Hepatocyte (in vitro differentiated cells): ENCODE data around the gene TMEM272. TPM values are rescaled to one million over a fixed set of nuclear protein-coding genes. Genes with fewer than 3 reads are reported as not detected.

Experiments used
- DNase-seq: peaks from one replicate; pipeline ENCODE4 v3.0.0-alpha.2; 2016; ENCODE audit warnings: low spot score
- H2AFZ ChIP-seq: fragments of 200-600 bp; sonication (generic); 2 replicates; pipeline ENCODE4 v1.6.0; 2016; ENCODE audit warnings: antibody characterized with exemption, mild to moderate bottlenecking
- H3K27ac ChIP-seq: fragments of 200-600 bp; sonication (generic); 2 replicates; pipeline ENCODE4 v1.5.1; 2016; ENCODE audit warnings: mild to moderate bottlenecking
- H3K27me3 ChIP-seq: fragments of 200-600 bp; sonication (generic); 2 replicates; pipeline ENCODE4 v1.6.1; 2016
- H3K36me3 ChIP-seq: fragments of 200-600 bp; sonication (generic); replicated peaks from 2 replicates; pipeline ENCODE4 v1.5.1; 2016; ENCODE audit warnings: low read depth; ENCODE audit not compliant: insufficient read depth
- H3K4me1 ChIP-seq: fragments of 200-600 bp; sonication (generic); 2 replicates; pipeline ENCODE4 v1.5.1; 2016; ENCODE audit warnings: mild to moderate bottlenecking, moderate library complexity; ENCODE audit not compliant: insufficient read depth
- H3K4me2 ChIP-seq: fragments of 200-600 bp; sonication (generic); 2 replicates; pipeline ENCODE4 v1.6.0; 2016
- H3K4me3 ChIP-seq: fragments of 200-600 bp; sonication (generic); 2 replicates; pipeline ENCODE4 v1.5.1; 2016; ENCODE audit warnings: mild to moderate bottlenecking
- H3K79me2 ChIP-seq: fragments of 200-600 bp; sonication (generic); 2 replicates; pipeline ENCODE4 v1.6.0; 2017; ENCODE audit warnings: mild to moderate bottlenecking
- H3K9me2 ChIP-seq: fragments of 200-600 bp; sonication (generic); replicated peaks from 2 replicates; pipeline ENCODE4 v1.6.0; 2017; ENCODE audit warnings: mild to moderate bottlenecking; ENCODE audit not compliant: insufficient read depth
- H3K9me3 ChIP-seq: fragments of 200-600 bp; sonication (generic); 2 replicates; pipeline ENCODE4 v1.5.1; 2016; ENCODE audit warnings: low read depth, mild to moderate bottlenecking
- H4K20me1 ChIP-seq: fragments of 200-600 bp; sonication (generic); 2 replicates; pipeline ENCODE4 v1.6.0; 2016; ENCODE audit warnings: mild to moderate bottlenecking; ENCODE audit not compliant: insufficient read depth, poor library complexity, severe bottlenecking
- EZH2 ChIP-seq: fragments of 200-600 bp; sonication (generic); IDR thresholded peaks from 2 replicates; pipeline ENCODE4 v1.6.1; 2016; ENCODE audit warnings: antibody characterized with exemption, mild to moderate bottlenecking, borderline replicate concordance
- EZH2phosphoT487 ChIP-seq: fragments of 200-600 bp; sonication (generic); IDR thresholded peaks from one replicate; pipeline ENCODE4 v1.6.1; 2018; ENCODE audit warnings: antibody characterized with exemption, mild to moderate bottlenecking, low read depth, moderate library complexity; ENCODE audit not compliant: unreplicated experiment, severe bottlenecking
- WGBS: methylation state at CpG from one replicate; pipeline ENCODE4 v1.1.6; 2016; ENCODE audit warnings: low lambda C conversion rate; ENCODE audit errors: missing lambda C conversion rate; 5-methylcytosine and 5-hydroxymethylcytosine counted together
- polyA plus RNA-seq: library from polyadenylated mRNA; unstranded; fragments of >200 nt; fragmentation: Nextera tagmentation; extraction: Ambion mirVana; gene quantifications from 2 replicates; pipeline ENCODE4 v1.2.1, GENCODE V29; 2016
- total RNA-seq: library from RNA; depleted of rRNA; stranded (reverse); fragments of >200 nt; gene quantifications from 2 replicates; pipeline ENCODE4 v1.2.3, GENCODE V29; 2014
- TF ChIP-seq, protein P1 (sequence below): fragments of 200-600 bp; sonication (generic); IDR thresholded peaks from 2 replicates; pipeline ENCODE4 v1.5.1; 2016; ENCODE audit warnings: antibody characterized with exemption, mild to moderate bottlenecking; ENCODE audit not compliant: poor library complexity

TMEM272 gene
- total and polyA plus RNA-seq, 2 experiments from 2014 or later: 0.20 to 0.23 TPM

DNA sequence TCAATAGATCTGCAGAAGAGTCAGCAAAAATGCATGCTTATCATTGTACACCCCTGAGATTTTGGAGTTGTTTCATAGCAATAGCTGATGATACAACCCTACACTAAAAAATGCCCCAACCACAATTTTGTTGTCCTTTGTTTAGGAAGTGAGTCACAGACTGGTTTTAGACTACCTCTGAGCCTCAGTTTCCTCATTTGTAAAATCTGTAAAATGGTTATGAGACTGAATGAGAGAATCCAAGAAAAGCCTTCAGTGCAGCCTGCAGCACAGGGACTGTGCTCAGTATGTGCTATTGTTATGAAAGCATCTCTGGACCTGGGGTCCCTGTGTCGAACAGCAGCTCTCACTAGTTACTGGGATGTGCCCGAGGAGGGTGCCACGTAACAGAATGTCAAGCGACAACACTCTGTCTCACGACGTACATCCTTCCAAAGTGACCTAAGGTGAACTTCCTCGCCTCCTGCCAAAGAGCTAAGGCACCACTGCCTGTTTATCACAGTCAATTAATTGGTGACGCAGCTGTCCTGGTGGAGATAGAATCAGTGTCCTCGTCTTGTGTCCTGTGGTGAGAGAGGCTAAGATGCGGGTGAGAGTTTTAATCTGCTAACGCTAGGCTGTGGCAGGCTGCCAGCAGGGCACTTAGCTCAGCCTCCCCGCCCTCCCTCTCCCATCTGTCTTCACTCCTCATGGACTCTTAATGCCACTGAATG lies 59.1 kb downstream of the TMEM272 start:
- H3K27ac ChIP-seq: no peak overlapping the region
- no peaks in the 10 kb centered on the region for H3K79me2 ChIP-seq
- H3K27me3 ChIP-seq: no peaks in the 10 kb centered on the region
- 50% methylated on average over 12 of the region's 12 CpGs for WGBS
- peak; percentile 61 for DNase-seq
- H3K36me3 ChIP-seq: no peaks in the 10 kb centered on the region
- peak overlapping the region; percentile 51 for H3K4me2 ChIP-seq
- no peaks in the 10 kb centered on the region for H3K9me2 ChIP-seq
- no peak overlapping the region for H3K4me3 ChIP-seq
- H3K4me1 ChIP-seq: peaks cover 14% of the 10 kb centered on the region
- no peak overlapping the region for H2AFZ ChIP-seq
- no peaks in the 10 kb centered on the region for H4K20me1 ChIP-seq
- no peaks in the 10 kb centered on the region for H3K9me3 ChIP-seq
- TF ChIP-seq EZH2phosphoT487: no peak
- TF ChIP-seq EZH2: no peak
- TF ChIP-seq, protein P1, sequence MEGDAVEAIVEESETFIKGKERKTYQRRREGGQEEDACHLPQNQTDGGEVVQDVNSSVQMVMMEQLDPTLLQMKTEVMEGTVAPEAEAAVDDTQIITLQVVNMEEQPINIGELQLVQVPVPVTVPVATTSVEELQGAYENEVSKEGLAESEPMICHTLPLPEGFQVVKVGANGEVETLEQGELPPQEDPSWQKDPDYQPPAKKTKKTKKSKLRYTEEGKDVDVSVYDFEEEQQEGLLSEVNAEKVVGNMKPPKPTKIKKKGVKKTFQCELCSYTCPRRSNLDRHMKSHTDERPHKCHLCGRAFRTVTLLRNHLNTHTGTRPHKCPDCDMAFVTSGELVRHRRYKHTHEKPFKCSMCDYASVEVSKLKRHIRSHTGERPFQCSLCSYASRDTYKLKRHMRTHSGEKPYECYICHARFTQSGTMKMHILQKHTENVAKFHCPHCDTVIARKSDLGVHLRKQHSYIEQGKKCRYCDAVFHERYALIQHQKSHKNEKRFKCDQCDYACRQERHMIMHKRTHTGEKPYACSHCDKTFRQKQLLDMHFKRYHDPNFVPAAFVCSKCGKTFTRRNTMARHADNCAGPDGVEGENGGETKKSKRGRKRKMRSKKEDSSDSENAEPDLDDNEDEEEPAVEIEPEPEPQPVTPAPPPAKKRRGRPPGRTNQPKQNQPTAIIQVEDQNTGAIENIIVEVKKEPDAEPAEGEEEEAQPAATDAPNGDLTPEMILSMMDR: no peak

DNA sequence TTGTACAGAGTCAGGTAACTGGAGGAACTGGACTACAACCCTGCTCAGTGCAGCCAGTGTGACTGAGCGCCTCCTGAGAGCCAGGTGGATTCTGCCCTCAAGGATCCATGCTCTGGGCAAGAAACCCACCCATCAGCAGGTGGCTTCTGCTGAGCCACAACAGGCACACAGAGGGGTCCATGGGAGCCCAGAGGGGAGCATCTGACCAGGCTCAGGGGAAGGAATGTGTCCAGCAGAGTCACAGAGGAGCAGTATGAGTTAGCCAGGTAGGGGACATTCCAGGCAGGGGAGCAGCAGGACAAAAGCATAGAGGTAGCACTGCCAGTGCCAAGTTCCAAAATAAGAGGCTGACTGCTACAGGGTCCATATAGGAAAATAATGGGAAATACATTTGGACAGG lies 60.9 kb downstream of the TMEM272 start:
- WGBS: 96% methylated on average over 1 of the region's 1 CpG
- no peak overlapping the region for H3K27ac ChIP-seq
- no peaks in the 10 kb centered on the region for H3K9me3 ChIP-seq

GRCh38 chr13:51783428-51784094 lies 61.4 kb downstream of the TMEM272 start:
- H3K27ac ChIP-seq: no peak overlapping the region
- 86% methylated on average over 9 of the region's 9 CpGs for WGBS

More for the DNA sequence above, 60.9 kb downstream of the TMEM272 start:
- Histone ChIP-seq H3K4me2 (no peak overlapping the region), H2AFZ (no peak overlapping the region), H3K4me3 (no peak overlapping the region), H3K79me2 (no peaks in the 10 kb centered on the region), H4K20me1 (no peaks in the 10 kb centered on the region), H3K27me3 (no peaks in the 10 kb centered on the region), H3K36me3 (no peaks in the 10 kb centered on the region), H3K4me1 (peaks cover 14% of the 10 kb centered on the region), H3K9me2 (no peaks in the 10 kb centered on the region)
- DNase-seq: no peak
- TF ChIP-seq, protein P1: no peak
- no peak for TF ChIP-seq EZH2
- no peak for TF ChIP-seq EZH2phosphoT487

More at GRCh38 chr13:51783428-51784094, 61.4 kb downstream of the TMEM272 start:
- Histone ChIP-seq H2AFZ (no peak overlapping the region), H3K79me2 (no peaks in the 10 kb centered on the region), H3K4me1 (peaks cover 14% of the 10 kb centered on the region), H3K36me3 (no peaks in the 10 kb centered on the region), H3K4me2 (no peak overlapping the region), H3K9me3 (no peaks in the 10 kb centered on the region), H3K4me3 (no peak overlapping the region), H3K9me2 (no peaks in the 10 kb centered on the region), H4K20me1 (no peaks in the 10 kb centered on the region), H3K27me3 (no peaks in the 10 kb centered on the region)
- TF ChIP-seq EZH2phosphoT487 (no peak), EZH2 (no peak)
- TF ChIP-seq, protein P1: no peak
- DNase-seq: no peak
